HuH-7.5 (cell line): ENCODE data around the gene ZNRF1.
"Not testable (repeated sequence)": the region's sequence is repeated elsewhere in the genome, so short reads cannot be mapped to it uniquely, and the experiment has no call there.

ENCODE experiments used
- DNase-seq: peaks from one replicate; pipeline ENCODE4 v3.0.0; 2011; ENCODE audit warnings: low spot score

Gene ZNRF1

DNA sequence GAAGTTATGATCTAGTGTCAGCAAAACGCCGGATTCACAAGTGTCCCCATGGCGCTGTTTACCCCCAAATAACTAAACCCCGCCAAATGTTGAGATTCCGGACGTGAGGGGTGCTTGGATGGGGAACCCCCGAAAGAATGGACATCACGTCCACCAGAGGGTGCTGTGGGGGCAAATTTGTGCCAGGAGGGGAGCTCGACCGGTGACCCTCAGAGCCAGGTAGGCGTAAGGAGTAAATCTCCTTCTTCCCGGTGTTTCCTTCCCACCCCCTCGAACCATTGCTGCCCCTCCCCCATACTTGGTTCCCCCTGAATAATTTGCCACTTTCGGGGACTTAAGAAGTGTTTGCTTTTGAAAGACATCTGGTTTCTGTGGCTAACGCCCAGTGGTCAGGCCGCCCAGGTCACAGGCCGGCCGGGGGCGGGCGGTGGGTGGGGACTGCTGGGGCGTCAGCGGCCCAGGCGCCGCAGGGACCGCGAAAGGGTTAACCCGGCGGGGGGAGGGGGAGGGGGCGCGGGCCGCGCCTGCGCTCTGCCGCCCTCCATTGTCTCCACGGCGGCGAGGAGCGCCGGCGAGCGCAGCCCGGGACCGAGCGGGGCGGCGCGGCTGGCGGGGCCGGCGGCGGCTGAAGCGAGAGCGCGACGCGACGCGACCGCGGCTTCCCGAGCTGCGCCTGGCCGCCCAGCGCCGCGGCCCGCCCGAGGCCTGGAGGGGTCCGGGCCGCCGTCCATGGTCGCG lies at the start of gene ZNRF1:
TSS of gene ZNRF1 (plus strand) at position 544 of the 738 bp plus-strand sequence. CDS start 648 bp downstream, outside the sequence.
- peak; percentile 89 for DNase-seq

DNA sequence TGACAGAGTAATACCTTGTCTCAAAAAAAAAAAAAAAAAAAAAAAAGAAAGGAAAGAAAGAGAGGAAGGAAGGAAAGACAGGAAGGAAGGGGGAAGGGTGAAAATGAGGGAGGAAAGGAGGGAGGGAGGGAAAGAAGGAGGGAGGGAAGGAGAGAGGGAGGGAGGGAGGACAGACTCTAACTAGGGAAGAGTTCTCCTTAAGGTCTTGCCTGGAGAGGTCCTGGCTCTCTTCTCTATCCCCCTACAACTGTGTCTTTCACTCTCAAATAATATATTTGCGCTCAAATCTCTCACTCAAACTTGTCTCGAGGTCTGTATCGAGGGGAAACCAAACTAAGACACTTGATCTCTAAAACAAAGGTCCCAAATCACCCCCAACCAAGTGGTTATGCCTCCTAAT lies 49.5 kb upstream of the ZNRF1 start:
- no peak for DNase-seq

DNA sequence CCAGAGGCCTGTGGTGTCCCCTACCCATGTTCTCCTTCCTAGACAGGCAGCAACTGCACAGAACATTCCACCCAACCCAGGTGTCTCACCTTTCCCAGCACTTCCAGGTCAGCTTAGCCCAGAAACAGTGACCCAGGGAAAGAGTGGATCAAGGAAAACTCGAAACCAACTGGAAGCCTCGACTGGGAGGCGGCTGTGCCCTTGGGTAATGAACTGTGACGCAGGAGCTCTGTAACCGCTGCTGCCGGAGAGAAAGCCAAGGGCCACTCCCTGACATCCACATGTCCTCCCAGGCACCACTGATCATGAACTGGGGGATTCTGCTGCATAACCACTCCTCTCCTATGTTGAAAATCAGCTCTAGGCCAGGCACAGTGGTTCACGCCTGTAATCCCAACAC lies 48.3 kb upstream of the ZNRF1 start:
- DNase-seq = no peak

DNA sequence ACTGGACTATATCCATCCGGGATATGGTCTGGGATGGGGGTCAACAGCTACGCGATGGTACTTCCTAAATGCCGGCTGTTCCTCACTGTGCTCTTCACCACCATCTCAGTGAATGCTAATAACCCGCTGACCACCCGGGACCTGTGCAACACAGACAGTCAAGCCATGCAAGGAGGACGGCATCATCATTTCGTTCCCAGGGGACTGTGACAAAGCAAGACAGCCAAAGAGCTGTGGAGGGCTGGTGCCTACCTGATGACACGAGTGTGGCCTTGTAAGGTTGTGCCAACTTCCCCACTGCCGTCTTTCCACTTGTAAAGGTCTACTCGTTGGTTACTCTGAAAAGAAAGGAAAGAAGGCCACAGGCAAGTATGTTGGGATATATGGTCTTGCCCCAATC lies 47.6 kb upstream of the ZNRF1 start:
- DNase-seq = no peak

DNA sequence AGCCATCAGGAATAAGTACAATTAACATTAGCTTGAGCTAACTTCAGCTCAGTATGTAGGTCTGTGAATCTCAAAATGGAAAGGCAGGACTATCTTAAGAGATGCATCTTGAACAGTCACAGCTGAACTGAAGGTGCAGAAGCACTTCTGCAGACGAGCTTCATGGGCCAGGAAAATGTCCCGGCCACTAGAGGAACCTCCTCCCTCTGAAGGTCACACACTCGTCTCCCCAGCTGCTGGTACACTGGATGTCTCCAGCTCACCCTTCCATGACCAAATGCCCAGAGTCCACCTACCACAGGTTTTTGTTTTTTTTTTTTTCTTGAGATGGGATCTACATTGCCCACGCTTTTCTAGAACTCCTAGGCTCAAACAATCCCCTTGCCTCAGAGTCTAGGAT lies 47.1 kb upstream of the ZNRF1 start:
- DNase-seq = no peak

DNA sequence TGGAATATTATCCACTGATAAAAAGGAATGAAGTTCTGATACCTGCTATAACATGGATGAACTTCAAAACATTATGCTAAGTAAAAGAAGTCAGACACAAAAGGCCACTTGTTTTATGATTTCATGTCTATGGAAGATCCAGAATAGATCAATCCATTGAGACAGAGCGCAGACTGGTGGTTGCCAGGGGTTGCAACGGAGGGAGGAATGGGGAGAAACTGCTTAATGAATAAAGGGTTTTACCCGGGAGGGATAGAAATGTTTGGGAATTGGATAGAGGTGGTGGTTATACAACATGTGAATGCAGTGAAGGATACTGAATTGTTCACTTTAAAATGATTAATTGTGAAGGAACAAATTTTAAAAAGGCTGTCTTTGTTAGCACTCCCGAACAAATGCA lies 44.1 kb upstream of the ZNRF1 start:
- no peak for DNase-seq

DNA sequence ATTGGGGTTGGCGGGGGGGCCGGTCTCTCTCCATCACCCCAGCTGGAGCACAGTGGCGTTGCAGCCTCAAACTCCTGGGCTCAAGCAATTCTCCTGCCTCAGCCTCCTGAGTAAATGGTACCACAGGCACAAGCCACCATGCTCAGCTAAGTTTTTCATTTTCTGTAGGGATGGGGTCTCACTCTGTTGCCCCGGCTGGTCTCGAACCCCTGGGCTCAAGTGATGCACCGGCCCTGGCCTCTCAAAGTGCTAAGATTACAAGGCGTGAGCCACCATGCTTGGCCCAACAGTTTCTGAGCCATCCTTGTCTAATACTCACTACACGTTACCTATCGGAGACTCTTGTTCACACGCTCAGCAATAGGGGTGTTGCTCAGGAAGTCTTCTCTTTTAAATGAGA lies 25.5 kb upstream of the ZNRF1 start:
- no peak for DNase-seq

DNA sequence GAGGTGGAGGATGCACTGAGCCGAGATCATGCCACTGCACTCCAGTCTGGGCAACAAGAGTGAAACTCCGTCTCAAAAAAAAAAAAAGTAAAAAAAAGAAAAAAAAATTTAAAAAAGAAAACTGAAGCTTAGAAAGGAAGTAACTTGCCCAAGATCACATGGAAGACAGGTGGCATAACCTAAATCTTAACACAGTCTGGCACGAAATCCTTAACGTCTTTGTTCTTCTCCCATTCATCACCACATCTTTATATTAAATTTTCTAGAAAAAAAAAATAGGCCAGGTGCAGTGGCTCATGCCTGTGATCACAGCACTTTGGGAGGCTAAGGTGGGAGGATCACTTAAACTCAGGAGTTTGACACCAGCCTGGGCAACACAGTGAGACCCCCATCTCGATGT lies 23.2 kb upstream of the ZNRF1 start:
- DNase-seq = no peak

DNA sequence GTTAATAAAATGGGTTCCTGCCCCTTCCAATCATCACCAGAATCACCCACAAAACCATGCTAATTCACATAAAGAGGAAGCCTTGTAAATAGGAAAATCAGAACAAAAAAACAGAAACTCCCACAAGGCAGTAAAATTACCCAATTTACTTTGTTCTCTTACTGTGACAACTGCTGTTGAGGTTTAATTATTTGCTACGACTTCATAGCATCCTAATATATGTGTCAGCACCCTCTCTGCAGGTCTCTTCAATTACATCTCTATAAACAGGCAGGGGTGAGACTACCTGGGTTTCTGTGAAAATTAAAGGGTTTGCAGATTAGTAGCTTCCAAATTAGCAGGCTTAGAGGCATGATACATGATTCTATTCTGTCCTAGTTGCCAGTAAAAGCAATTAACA lies 16.6 kb upstream of the ZNRF1 start:
- DNase-seq = no peak

DNA sequence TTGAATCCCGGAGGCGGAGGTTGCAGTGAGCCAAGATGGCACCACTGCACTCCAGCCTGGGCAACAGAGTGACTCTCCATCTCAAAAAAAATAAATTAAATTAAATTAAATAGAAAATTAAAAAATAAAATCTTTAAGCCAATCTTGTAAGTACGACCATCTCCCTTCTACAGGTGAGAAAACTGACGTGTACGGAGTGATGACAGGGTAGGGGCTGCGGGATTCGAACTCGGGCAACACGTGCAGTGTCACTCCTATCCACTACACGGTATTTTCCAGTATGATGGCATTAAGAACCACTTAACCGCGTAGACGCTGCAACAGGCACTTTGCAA lies 14.7 kb upstream of the ZNRF1 start:
- no peak for DNase-seq

DNA sequence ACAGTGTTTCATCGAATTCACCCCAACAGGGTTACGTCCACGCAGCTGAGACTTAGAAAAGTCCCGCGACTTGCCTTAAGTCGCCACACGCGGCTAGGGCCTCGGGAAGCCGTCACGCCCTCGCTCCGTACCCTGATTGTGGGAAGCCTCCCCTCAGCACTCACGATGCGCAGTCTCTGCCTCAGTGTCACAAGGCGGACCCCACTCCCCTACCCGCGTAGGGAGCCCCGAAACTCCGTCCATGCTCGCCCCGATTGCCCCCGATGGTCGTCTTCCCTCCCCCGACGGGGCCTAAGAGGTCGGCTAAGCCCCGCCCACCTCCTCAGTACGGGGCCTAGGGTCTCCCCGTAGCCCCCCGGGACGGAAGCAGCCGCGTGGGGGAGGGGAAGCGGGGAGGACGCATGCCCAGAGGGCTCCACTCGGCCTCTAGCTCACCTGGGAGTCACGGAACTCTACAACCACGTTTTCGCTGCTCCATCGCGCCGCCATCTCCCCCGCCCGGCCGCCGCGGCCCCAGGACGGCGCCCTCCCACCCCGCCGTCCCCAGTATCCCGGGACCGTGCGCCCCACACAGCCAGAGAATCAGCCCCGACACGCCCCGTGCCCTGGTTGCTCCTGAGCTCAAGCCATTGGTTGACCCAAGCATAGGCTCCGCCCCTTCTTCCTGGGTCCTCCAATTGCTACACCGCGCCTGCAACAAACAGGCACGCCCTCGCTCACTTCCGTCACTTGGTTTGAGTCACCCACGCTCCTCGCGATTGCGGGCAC lies 14.1 kb upstream of the ZNRF1 start, which contains the start of gene WDR59:
TSS of gene WDR59 (minus strand) at position 595 of the 768 bp plus-strand sequence. CDS start at position 489, 106 bp downstream.
- peak; percentile 90 for DNase-seq

DNA sequence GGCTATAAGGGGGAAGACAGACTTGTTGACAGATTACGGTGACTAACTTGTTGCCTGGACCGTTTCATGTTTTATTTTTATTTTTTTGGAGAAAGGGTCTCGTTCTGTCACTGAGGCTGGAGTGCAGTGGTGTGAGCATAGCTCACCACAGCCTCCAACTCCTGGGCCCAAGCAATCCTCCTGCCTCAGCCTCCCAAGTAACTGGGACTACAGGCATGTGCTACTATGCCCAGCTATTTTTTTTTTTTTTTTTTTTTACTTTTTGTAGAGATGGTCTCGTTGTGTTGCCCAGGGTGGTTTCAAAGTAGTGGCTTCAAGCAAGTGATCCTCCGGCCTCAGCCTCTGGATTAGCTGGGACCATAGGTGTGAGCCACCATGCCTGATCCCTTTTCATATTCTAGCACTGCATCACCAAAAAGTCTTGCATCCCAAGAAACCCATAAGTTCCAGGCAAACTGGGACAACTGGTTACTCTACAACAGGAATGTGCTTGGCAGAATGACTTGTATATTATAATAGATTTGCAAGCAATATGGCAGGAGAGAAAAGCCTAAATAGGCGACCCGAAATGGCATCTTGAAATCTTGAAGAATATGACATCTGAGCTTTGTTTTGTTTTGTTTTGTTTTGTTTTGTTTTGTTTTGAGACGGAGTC lies 11.7 kb upstream of the ZNRF1 start:
- DNase-seq = no peak

DNA sequence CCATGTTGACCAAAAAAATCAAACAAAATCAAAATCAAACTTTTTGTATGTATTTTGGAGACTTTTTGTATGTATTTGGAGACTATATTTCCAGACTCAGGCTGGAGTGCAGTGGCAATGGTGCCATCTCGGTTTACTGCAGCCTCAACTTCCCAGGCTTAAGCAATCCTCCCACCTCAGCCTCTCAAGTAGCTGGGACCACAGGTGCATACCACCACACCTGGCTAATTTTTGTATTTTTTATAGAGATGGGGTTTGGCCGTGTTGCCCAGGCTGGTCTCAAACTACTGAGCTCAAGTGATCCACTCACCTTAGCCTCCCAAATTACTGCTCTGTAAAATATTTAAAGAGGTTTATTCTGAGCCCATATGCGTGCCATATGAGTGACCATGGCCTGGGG lies 9.0 kb upstream of the ZNRF1 start:
- not testable (repeated sequence) for DNase-seq

DNA sequence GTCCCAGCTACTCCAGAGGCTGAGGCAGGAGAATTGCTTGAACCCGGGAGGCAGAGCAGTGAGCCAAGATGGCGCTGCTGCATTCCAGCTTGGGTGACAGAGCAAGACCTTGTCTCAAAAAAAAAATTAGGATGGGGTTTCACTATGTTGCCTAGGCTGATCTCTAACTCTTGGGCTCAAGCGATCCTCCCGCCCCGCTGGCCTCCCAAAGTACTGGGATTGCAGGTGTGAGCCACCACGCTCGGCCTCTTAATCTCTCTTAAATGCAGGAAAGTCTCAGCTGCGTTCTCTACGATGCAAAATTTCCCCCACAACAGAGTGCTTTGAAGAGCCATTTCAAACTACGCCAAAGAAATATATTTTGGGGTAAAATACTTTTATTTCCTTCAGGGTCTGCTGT lies 8.0 kb upstream of the ZNRF1 start:
- no peak for DNase-seq

DNA sequence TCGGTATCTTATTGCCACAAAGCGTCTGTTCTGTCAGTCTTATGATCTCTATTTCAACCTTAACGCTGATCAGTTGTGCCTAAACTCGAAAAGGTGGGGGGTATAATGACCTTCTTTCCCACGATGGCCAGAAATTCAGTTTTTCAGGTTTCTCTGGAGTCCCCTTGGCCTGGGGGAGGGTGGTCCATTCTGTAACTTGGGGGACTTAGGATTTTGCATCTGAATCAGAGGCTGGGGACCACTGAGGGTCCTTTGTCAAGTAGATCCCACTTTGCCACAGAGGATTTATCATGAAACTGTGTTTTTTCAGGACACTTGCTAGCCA lies 7.6 kb upstream of the ZNRF1 start:
- no peak for DNase-seq

DNA sequence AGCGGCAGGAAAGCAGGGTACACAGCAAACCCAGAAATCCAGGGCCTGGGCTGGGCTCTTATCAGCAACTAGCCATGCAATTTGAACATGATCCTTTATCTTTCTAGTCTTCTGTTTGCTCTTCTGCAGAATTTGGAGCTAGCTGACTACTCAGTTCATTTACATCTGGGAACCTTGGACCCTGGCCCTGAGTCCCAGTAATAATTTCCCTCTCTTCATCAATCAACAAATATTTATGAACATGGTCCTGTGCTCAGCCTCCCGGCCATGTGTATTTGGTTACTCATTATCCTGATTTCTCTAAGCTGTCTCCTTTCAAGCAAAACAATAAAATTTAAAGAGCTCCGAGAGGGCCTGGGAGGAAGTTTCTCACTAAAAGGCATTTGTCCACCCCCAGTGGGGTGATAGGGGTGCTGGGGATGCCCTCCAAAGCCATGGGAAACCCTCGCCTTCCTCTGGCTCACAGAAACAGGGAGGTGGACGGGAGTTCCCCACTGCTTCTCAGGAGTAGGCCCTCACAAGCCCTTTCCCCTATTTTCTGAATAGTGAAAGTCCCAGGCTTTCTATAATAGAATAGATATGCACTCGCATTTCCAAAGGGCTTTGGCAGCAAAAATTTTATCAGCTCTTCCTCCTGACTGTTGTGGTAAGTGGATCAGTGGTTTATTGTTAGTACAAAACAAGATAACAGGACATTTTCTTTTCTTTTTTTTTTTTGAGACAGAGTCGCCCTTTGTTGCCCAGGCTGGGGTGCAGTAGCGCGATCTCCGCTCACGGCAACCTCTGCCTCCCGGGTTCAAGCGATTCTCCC lies 7.0 kb upstream of the ZNRF1 start:
- peak; percentile 60 for DNase-seq

DNA sequence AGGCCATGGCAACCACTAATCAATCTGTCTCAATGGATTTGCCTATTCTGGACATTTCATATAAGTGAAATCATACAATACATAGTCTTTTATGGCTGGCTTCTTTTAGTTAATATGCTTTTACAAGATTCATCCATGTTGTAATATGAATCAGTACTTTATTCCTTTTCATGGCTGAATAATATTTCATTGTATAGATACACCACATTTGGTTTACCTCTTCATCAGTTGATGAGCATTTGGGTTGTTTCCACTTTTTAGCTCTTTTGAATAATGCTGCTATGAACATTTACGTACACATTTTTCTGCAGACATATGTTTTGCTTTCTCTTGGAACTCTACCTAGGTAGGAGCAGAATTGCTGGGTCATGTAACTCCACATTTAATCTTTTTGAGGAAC lies 2.8 kb upstream of the ZNRF1 start:
- no peak for DNase-seq

DNA sequence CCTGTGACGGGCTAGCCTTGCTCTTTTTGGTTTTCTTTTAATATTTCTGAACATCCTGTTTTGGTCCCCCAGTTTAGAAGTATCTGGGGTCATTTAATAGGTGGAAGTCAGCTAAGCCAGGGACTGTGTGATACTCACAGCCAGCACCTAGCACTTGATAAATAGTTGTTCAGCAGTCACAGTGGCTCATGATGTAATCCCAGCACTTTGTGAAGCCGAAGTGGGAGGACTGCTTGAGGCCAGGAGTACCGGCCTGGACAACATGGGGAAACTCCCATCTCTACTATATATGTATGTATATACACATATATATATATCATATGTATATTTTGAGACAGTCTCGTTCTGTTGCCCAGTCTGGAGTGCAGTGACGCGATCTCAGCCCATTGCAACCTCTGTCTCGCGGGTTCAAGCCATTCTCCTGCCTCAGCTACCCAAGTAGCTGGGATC lies 1.8 kb upstream of the ZNRF1 start:
- no peak for DNase-seq

DNA sequence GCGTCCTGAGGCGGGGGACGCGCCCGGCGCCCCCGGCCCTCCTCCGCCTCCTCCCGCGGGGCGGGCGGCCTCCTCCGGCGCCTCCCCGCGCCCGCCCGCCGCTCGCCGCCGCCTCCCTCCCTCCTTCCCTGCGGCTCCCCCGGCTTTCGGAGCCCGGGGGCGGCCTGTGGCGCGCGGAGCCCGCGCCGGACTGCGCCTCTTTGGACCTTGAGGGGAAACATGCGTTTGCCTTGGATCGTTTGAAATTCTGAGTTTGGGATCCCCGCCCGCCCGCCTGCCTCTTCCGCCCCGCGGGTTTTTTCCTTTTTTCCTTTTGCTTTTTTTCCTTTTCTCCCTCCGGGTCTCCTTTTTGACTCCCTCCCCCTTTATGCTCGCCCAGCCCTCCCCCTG lies 390 bp downstream of the ZNRF1 start:
- no peak for DNase-seq

DNA sequence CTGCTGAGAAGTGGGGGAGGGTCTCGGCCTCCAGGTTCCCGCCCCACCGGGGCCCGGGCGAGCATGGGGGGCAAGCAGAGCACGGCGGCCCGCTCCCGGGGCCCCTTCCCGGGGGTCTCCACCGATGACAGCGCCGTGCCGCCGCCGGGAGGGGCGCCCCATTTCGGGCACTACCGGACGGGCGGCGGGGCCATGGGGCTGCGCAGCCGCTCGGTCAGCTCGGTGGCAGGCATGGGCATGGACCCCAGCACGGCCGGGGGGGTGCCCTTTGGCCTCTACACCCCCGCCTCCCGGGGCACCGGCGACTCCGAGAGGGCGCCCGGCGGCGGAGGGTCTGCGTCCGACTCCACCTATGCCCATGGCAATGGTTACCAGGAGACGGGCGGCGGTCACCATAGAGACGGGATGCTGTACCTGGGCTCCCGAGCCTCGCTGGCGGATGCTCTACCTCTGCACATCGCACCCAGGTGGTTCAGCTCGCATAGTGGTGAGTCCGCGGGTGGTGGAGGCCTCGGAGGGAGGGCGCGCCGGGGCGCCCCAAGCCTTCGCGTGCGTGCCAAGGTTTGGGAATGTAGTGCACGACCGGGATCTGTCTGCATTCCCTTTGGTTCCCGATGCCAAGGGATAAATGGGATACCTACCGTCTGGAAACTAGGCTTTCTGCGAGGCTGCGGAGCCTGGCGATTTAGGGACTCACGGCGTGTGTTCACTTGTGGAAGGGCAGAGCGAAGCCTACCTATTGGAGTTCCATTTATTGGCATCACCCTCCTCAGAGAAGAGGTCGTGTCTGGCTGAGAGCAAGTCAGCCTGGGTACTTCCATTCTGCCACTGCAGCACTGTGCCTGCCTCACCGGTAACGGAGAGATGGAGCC lies 1.0 kb downstream of the ZNRF1 start:
- peak; percentile 63 for DNase-seq

DNA sequence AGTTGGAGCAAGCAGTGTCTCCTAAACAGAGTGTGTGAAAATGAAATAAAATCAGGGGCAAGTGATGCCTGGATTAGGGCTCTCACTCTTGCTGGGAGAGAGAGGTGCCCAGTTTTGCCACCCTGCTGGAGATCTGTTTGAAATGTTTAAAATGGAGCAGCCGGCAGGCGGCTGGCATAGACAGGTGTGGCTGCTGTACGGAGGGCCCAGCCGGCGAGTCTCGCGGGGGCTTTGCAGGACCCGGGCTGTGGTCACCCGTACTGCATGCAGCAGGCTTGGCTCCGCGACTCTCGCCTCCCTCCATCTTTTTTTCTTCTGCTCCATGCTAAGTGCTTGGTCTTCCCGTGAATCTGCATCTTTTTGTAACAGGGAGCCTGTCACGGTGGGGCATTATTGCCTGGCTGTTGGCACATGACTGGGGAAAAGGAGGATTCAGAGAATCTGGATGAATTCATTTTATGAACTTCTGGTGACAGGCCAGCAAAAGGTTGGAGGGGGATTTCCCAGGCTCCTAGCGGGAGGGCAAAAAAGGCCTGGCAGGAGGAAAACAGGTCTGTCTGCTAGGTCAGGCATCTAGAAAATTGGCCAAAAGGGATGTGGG lies 1.8 kb downstream of the ZNRF1 start:
- no peak for DNase-seq
